ENCODE data around the gene LRRC66.

LRRC66 gene

GRCh38 chr4:52028970-52029369 is 8.8 kb upstream of the LRRC66 start:
- peaks cover 65% of the 10 kb centered on the region for H3K36me3 ChIP-seq (ENCODE audit: control insufficient read depth, low read length)

GRCh38 chr4:52017814-52018213 is 2.3 kb downstream of the LRRC66 start:
- no peaks in the 10 kb centered on the region for H4K20me1 ChIP-seq (ENCODE audit: control insufficient read depth, insufficient read depth, low read depth, low read length)
- no peaks in the 10 kb centered on the region for H3K79me2 ChIP-seq (ENCODE audit: control insufficient read depth, low read length)
- no peak overlapping the region for H3K4me2 ChIP-seq (ENCODE audit: low read length)
- H3K9me2 ChIP-seq (replicated peaks; ENCODE audit: control insufficient read depth, low read length): no peaks in the 10 kb centered on the region
- no peak overlapping the region for H3K4me3 ChIP-seq (ENCODE audit: low read length)
- no peaks in the 10 kb centered on the region for H3K9me3 ChIP-seq (ENCODE audit: control insufficient read depth, insufficient read depth, low read length)
- H3F3A ChIP-seq (ENCODE audit: control insufficient read depth, insufficient read depth): no peaks in the 10 kb centered on the region
- H3K27me3 ChIP-seq (ENCODE audit: control insufficient read depth, low read length): no peaks in the 10 kb centered on the region
- TF ChIP-seq EZH2phosphoT487 (IDR thresholded peaks at IDR 0.05; ENCODE audit: borderline replicate concordance, low read length): no peak
- TF ChIP-seq CTCF (IDR thresholded peaks at IDR 0.05; ENCODE audit: low read depth, low read length, poor library complexity, severe bottlenecking): no peak
- H3K4me1 ChIP-seq (ENCODE audit: control insufficient read depth, low read length): peaks cover 7% of the 10 kb centered on the region
- H3K27ac ChIP-seq (ENCODE audit: low read depth, low read length): no peak overlapping the region
- H3K36me3 ChIP-seq (ENCODE audit: control insufficient read depth, low read length): peaks cover 6% of the 10 kb centered on the region

More at GRCh38 chr4:52028970-52029369, 8.8 kb upstream of the LRRC66 start:
- H3K9me2 ChIP-seq (replicated peaks; ENCODE audit: control insufficient read depth, low read length): no peaks in the 10 kb centered on the region
- TF ChIP-seq CTCF (IDR thresholded peaks at IDR 0.05; ENCODE audit: low read depth, low read length, poor library complexity, severe bottlenecking) (no peak), EZH2phosphoT487 (IDR thresholded peaks at IDR 0.05; ENCODE audit: borderline replicate concordance, low read length) (no peak)
- H3K27ac ChIP-seq (ENCODE audit: low read depth, low read length): no peak overlapping the region
- no peaks in the 10 kb centered on the region for H4K20me1 ChIP-seq (ENCODE audit: control insufficient read depth, insufficient read depth, low read depth, low read length)
- no peak overlapping the region for H3K4me3 ChIP-seq (ENCODE audit: low read length)
- H3K27me3 ChIP-seq (ENCODE audit: control insufficient read depth, low read length): no peaks in the 10 kb centered on the region
- H3K4me2 ChIP-seq (ENCODE audit: low read length): no peak overlapping the region
- 0 out of 2 replicates have a peak, but pooled peaks cover 4% of the 10 kb centered on the region for H3K79me2 ChIP-seq (ENCODE audit: control insufficient read depth, low read length)
- no peaks in the 10 kb centered on the region for H3K4me1 ChIP-seq (ENCODE audit: control insufficient read depth, low read length)
- no peaks in the 10 kb centered on the region for H3K9me3 ChIP-seq (ENCODE audit: control insufficient read depth, insufficient read depth, low read length)
- peaks cover 14% of the 10 kb centered on the region for H3F3A ChIP-seq (ENCODE audit: control insufficient read depth, insufficient read depth)

GRCh38 chr4:52016981-52017380 is 3.2 kb downstream of the LRRC66 start:
- Histone ChIP-seq H4K20me1 (ENCODE audit: control insufficient read depth, insufficient read depth, low read depth, low read length) (no peaks in the 10 kb centered on the region), H3K4me1 (ENCODE audit: control insufficient read depth, low read length) (peaks cover 7% of the 10 kb centered on the region), H3K36me3 (ENCODE audit: control insufficient read depth, low read length) (no peaks in the 10 kb centered on the region; the same call in 1 of the 2 replicates), H3K9me2 (replicated peaks; ENCODE audit: control insufficient read depth, low read length) (no peaks in the 10 kb centered on the region), H3K9me3 (ENCODE audit: control insufficient read depth, insufficient read depth, low read length) (no peaks in the 10 kb centered on the region), H3K4me3 (ENCODE audit: low read length) (no peak overlapping the region), H3K27ac (ENCODE audit: low read depth, low read length) (no peak overlapping the region), H3K4me2 (ENCODE audit: low read length) (no peak overlapping the region), H3K27me3 (ENCODE audit: control insufficient read depth, low read length) (no peaks in the 10 kb centered on the region), H3F3A (ENCODE audit: control insufficient read depth, insufficient read depth) (no peaks in the 10 kb centered on the region), H3K79me2 (ENCODE audit: control insufficient read depth, low read length) (no peaks in the 10 kb centered on the region)
- TF ChIP-seq CTCF (IDR thresholded peaks at IDR 0.05; ENCODE audit: low read depth, low read length, poor library complexity, severe bottlenecking) (no peak), EZH2phosphoT487 (IDR thresholded peaks at IDR 0.05; ENCODE audit: borderline replicate concordance, low read length) (no peak)

Measured in DOHH2 (cell line).